Left lung (tissue), 10 donors: Measurements from ENCODE around the gene UBE3C. TPM values are rescaled to one million over a fixed set of nuclear protein-coding genes. Genes with fewer than 3 reads are reported as not detected.
"Not testable (repeated sequence)": the region's sequence is repeated elsewhere in the genome, so short reads cannot be mapped to it uniquely, and the experiment has no call there.

ENCODE experiments used
- ATAC-seq: fragments of 200-7000 bp; cut with Tn5 transposase; one replicate; pipeline ENCODE4 v1.9.1; 2020; ENCODE audit warnings: moderate library complexity
- DNase-seq, 4 donors: peaks; one replicate each; pipeline ENCODE4 v3.0.0-alpha.2; 2013 to 2020
- H3K27ac ChIP-seq, 2 donors: fragments of 200-600 bp; sonication (generic) in 1 of 2; one replicate each; pipeline versions ENCODE4 v1.5.0 to v1.8.0; 2020 to 2021
- H3K27me3 ChIP-seq, 2 donors: fragments of 200-600 bp; sonication (generic) in 1 of 2; one replicate each; pipeline versions ENCODE4 v1.5.0 to v1.8.0; 2020 to 2021
- H3K36me3 ChIP-seq, 2 donors: fragments of 200-600 bp; sonication (generic) in 1 of 2; one replicate each; pipeline versions ENCODE4 v1.5.0 to v1.8.0; 2020 to 2021
- H3K4me1 ChIP-seq, 2 donors: fragments of 200-600 bp; one replicate each; pipeline ENCODE4 v1.8.0; 2021
- H3K4me3 ChIP-seq, 2 donors: fragments of 200-600 bp; sonication (generic) in 1 of 2; one replicate each; pipeline versions ENCODE4 v1.5.0 to v1.8.0; 2020 to 2021; ENCODE audit warnings: mild to moderate bottlenecking in 1 of 2
- H3K9me3 ChIP-seq, 2 donors: fragments of 200-600 bp; sonication (generic) in 1 of 2; one replicate each; pipeline versions ENCODE4 v1.5.0 to v1.8.0; 2020 to 2021
- intact Hi-C, 2 donors: fragments of 100-400 bp; cut with DNase I; formaldehyde crosslinking; loops; one replicate each; pipeline versions ENCODE4 v1.11.2 to v1.14.2; 2022
- polyA plus RNA-seq, 6 donors: library from polyadenylated mRNA; unstranded; fragments of 120-200 nt; gene quantifications; one replicate each; pipeline ENCODE4 v1.2.1, GENCODE V29; 2013; ENCODE audit not compliant: insufficient read length in 6 of 6
- total RNA-seq, 2 donors: library from RNA; stranded (reverse); fragmentation: NEBNext Ultra II Directional; extraction: Animal tissue kit (Norgen Biotek cat#: 25700); gene quantifications; one replicate each; pipeline ENCODE4 v1.2.1, GENCODE V29; 2021
- TF ChIP-seq, protein P1 (sequence below), 2 donors: fragments of 200-600 bp; sonication (generic) in 1 of 2; IDR thresholded peaks; one replicate each; pipeline versions ENCODE4 v1.5.0 to v1.8.0; 2021; ENCODE audit warnings: antibody characterized with exemption in 2 of 2
- donor health status: DM: no; HTN: yes; CAD: no.
- donor health status: DM: no; HTN: no; CAD: no.

The UBE3C gene
- total and polyA plus RNA-seq, 8 donors, result 38.4 to 68.9 (median 43.8) TPM

- intact Hi-C loops, result no loop called here
- DNase-seq (no peak), ATAC-seq (no peak)
- Histone ChIP-seq H3K27me3 (peaks cover 0 to 45% of the 10 kb centered on the region in 2 donors), H3K4me1 (no peaks in the 10 kb centered on the region), H3K9me3 (no peaks in the 10 kb centered on the region), H3K27ac (no peak overlapping the region), H3K4me3 (no peak overlapping the region), H3K36me3 (no peaks in the 10 kb centered on the region)
- TF ChIP-seq, protein P1, sequence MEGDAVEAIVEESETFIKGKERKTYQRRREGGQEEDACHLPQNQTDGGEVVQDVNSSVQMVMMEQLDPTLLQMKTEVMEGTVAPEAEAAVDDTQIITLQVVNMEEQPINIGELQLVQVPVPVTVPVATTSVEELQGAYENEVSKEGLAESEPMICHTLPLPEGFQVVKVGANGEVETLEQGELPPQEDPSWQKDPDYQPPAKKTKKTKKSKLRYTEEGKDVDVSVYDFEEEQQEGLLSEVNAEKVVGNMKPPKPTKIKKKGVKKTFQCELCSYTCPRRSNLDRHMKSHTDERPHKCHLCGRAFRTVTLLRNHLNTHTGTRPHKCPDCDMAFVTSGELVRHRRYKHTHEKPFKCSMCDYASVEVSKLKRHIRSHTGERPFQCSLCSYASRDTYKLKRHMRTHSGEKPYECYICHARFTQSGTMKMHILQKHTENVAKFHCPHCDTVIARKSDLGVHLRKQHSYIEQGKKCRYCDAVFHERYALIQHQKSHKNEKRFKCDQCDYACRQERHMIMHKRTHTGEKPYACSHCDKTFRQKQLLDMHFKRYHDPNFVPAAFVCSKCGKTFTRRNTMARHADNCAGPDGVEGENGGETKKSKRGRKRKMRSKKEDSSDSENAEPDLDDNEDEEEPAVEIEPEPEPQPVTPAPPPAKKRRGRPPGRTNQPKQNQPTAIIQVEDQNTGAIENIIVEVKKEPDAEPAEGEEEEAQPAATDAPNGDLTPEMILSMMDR (IDR thresholded peaks at IDR 0.05), result no peak
These were observed 9.5 kb upstream of the UBE3C start for GRCh38 chr7:157129200-157129599.

DNA sequence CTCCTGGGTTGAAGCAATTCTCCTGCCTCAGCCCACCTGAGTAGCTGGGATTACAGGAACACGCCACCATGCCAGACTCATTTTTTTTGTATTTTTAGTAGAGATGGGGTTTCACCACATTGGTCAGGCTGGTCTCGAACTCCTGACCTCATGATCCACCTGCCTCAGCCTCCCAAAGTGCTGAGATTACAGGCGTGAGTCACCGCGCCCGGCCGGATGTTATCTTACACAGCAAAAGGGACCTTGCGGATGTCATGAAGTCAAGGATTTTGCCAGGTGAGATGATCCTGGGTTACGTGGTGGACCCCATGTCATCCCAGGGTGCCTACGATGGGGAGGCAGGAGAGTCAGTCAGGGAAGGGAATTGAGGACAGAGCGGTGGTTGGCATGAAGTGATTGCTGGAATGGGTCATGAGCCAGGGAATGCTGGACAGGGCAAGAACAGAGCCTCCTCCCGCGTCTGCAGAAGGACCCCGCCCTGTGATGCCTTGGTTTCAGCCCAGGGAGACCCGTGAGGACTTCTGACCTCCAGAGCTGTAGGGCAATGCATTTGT is 8.7 kb upstream of the UBE3C start:
- H3K4me1 ChIP-seq, result no peaks in the 10 kb centered on the region
- H3K27ac ChIP-seq, result no peak overlapping the region
- no peak overlapping the region for H3K4me3 ChIP-seq
- H3K27me3 ChIP-seq, result peaks cover 0 to 45% of the 10 kb centered on the region in 2 donors
- intact Hi-C loops, result no loop called here
- no peaks in the 10 kb centered on the region for H3K36me3 ChIP-seq
- TF ChIP-seq, protein P1 (IDR thresholded peaks at IDR 0.05), result no peak
- ATAC-seq (no peak), DNase-seq (no peak)
- H3K9me3 ChIP-seq, result no peaks in the 10 kb centered on the region

DNA sequence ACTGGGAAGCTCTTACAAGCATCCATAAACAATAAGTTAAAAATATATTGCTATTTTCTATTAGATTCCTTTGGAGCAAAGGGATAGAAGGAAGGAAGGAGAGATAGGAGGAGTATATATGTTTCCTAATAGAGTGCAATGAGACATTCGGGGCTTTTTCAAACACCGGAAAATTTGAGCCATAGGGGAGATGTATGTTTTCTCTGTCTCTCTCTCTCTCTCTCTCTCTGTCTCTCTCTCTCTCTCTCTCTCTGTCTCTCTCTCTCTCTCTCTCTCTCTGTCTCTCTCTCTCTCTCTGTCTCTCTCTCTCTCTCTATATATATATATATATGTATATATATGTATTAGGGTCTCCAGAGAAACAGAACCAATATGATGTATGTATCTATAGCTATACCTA is 7.9 kb upstream of the UBE3C start:
- H3K9me3 ChIP-seq, ATAC-seq, DNase-seq, H3K4me3 ChIP-seq, intact Hi-C loops, H3K4me1 ChIP-seq, H3K27ac ChIP-seq, H3K36me3 ChIP-seq: not testable (repeated sequence)
- H3K27me3 ChIP-seq, result peaks cover 0 to 39% of the 10 kb centered on the region in 2 donors

DNA sequence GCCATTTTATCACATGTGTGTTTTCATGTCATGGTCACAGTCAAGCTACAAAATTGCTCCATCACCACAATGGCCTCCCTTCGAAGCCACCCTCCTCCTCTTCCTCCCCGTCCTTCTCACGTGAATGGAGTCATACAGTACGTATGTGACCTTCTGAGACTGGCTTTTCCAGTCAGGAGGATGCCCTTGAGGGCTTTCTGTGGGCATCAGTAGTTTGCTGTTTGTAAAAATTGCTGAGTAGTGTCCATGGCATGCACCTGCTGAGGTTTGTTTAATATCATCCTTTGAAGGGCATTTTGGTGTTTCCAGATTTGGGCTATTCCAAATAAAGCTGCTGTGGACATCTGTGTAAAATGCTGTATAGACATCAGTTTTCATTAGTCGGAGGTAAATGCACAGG is 5.9 kb upstream of the UBE3C start:
- Histone ChIP-seq H3K9me3 (no peaks in the 10 kb centered on the region), H3K27me3 (peaks cover 0 to 39% of the 10 kb centered on the region in 2 donors), H3K4me1 (peaks cover 0 to 15% of the 10 kb centered on the region in 2 donors), H3K27ac (no peak overlapping the region), H3K4me3 (no peak overlapping the region), H3K36me3 (no peaks in the 10 kb centered on the region)
- ATAC-seq, result no peak
- TF ChIP-seq, protein P1 (IDR thresholded peaks at IDR 0.05), result no peak
- no peak for DNase-seq
- intact Hi-C loops, result no loop called here

GRCh38 chr7:157133304-157133703 is 5.4 kb upstream of the UBE3C start:
- intact Hi-C loops, result no loop called here
- DNase-seq, result no peak
- no peak for ATAC-seq
- Histone ChIP-seq H3K27me3 (peaks cover 0 to 39% of the 10 kb centered on the region in 2 donors), H3K4me3 (no peak overlapping the region), H3K36me3 (no peaks in the 10 kb centered on the region), H3K27ac (no peak overlapping the region), H3K9me3 (no peaks in the 10 kb centered on the region), H3K4me1 (peaks cover 0 to 19% of the 10 kb centered on the region in 2 donors)
- TF ChIP-seq, protein P1 (IDR thresholded peaks at IDR 0.05), result no peak

GRCh38 chr7:157136372-157136771 is 2.4 kb upstream of the UBE3C start:
- no peak for ATAC-seq
- intact Hi-C loops, result no loop called here
- no peak overlapping the region for H3K4me3 ChIP-seq
- H3K27ac ChIP-seq, result peak overlapping the region in 1 of 2 donors; percentile 68
- H3K4me1 ChIP-seq, result peaks cover 15 to 40% of the 10 kb centered on the region in 2 donors
- peaks cover 0 to under 1% of the 10 kb centered on the region in 2 donors for H3K36me3 ChIP-seq
- TF ChIP-seq, protein P1 (IDR thresholded peaks at IDR 0.05), result no peak
- peaks cover 0 to 11% of the 10 kb centered on the region in 2 donors for H3K27me3 ChIP-seq
- no peak for DNase-seq
- H3K9me3 ChIP-seq, result no peaks in the 10 kb centered on the region
